Stimulated activated naive CD4-positive, alpha-beta T cell treated with Interleukin-2 at 50 U/mL for 16 hours (primary cell): Measurements from ENCODE around the gene TBC1D5.

Source experiments
- DNase-seq: peaks from one replicate; lab custom pipeline; 2025; lab: John Stamatoyannopoulos, UW

Gene TBC1D5

DNA sequence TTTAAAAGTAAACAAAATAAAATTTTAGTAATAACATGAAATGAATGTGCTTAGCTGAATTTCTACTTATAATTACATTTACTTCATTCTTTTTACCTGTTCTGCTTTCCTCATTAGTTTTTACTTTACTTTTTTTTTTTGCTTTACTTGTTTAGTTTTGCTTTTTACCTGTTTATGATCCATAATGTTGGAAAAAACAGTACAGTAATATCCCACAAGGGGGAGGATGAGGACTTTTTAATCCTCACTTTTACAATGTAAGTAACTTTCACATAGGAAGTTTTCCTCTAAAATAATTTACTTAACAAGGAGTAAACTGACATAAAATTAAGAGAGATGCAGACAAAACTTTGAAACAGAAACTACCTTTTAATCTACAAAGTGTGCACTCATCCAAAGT lies 268.7 kb downstream of the TBC1D5 start:
- no peak for DNase-seq

DNA sequence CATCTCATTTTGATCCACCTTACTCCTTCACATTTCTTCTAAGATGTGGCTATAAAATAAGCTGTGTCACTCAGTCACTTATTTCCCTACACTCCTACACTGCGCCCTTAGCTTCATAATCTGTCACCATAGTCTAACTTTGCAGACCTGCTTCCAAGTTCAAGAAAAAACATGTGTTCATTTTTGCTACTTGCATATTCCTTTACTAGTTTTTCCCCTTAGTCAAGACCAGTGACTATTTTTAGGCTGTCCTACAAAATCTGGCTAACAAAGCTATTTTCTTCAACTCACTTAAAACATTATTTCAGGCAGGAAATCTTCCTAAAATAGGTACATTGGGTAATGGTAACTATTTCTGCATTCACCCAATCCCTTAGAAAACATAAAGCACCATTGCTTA lies 272.5 kb downstream of the TBC1D5 start:
- no peak for DNase-seq

DNA sequence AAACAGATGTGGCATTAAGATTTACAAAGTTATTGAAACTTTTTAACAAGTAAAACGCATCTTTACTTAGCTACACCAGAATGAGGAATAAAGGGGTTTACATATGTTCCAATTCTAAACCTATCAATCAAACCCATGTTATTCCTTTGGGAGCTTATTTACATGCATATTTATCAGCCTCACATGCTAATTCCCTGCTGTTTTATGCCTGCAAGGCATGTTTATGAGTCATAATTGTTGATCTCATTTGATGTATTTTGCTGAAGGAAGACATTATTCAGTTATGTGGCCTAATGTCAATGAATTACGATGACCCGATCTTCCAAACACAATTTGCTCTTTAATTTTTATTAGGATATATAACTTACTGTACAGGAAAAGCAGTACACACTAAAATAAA lies 272.9 kb downstream of the TBC1D5 start:
- DNase-seq: no peak

- no peak for DNase-seq
Observed at GRCh38 chr3:17466028-17466427, 276.4 kb downstream of the TBC1D5 start.

GRCh38 chr3:17459470-17459993 lies 282.9 kb downstream of the TBC1D5 start:
- DNase-seq: no peak

DNA sequence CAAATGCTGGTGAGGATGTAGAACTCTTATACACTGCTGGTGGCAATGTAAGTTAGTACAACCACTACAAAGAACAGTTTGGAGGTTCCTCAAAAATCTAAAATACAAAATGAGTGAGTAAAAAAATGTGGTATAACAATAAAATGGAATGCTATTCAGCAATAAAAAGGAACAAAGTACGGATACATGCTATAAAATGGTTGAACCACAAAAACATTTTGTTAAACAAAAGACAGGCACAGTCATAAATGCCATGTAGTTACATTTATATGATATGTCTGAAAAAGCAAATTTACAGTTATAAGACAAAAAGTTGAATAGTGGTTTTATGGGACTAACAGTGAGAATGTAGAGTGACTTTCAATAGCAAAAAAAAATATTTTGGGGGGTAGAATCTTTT lies 285.8 kb downstream of the TBC1D5 start:
- DNase-seq: no peak

- DNase-seq: no peak
Observed at GRCh38 chr3:17456046-17456445, 286.4 kb downstream of the TBC1D5 start.

DNA sequence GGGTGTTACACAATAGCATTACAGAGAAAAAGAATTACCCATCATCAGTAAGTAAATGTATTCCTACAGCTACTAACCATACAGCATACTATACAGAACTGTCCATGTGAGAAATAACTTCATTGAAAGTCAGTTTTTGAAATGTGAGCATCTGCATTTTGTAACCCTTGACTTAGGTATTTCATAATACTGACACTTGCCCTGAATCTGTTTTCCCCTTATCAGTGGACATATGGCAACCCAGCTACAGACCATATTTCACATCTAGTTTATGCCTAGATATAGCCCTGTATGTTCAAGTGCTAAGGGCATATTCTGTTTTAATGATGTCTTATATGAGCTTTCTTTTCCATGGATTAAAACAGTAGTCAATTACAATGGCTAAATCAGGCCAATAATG lies 297.6 kb downstream of the TBC1D5 start:
- DNase-seq: no peak

DNA sequence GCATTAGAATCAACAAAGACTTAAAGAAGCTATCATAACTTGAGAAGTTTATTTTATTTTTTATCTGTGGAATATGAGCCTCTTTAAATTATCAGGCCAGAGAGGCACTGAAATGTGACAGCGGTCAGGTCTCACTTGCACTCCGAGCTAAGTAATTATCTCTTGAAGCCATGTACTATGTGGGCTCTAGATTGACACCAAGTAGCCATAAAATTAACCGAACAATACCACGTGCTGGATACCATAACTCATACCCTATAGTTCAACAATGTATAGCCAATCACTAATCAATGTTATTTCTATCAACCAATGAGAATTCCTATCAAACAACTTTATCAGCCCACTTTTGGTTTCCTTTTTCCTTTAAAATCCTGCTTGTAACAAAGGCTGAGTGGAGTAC lies 299.3 kb downstream of the TBC1D5 start:
- DNase-seq: no peak

DNA sequence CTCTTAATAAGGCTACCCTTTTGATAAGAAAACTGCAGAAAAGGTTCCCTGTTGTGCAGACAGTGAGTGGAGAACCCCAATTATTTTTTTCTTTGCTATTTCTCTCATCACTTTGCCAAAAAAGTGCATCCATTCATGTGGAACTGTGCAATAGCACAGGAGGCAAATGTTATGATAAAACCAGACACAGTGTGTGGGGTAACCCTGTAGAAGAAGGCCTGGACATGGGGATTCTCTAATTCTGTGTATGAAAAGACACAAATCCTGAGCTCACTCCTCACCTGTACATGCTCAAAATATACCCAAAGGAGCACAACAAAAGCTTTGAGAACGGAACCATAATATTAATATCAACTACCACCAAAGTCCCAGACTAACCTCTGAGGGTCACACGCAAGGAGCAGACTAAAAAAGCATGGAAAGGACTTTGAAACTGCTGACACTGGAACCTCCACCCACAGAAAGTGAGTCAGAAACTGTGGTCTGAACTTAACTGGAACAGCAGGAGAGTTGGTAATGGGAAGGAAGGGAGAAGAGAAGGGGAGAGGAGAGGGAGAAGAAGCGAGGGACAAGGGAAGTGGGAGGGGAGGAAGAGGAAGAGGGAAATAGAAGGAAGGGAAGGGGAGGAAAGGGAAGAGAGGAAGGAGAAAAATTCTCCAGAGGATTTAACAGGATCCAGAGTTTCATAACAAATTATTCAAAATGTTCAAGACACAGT lies 299.9 kb downstream of the TBC1D5 start:
- no peak for DNase-seq

- no peak for DNase-seq
Observed at GRCh38 chr3:17433876-17434275, 308.6 kb downstream of the TBC1D5 start.

GRCh38 chr3:17432236-17432635 lies 310.2 kb downstream of the TBC1D5 start:
- no peak for DNase-seq

- DNase-seq: no peak
Observed at GRCh38 chr3:17431484-17432045, 310.9 kb downstream of the TBC1D5 start.

DNA sequence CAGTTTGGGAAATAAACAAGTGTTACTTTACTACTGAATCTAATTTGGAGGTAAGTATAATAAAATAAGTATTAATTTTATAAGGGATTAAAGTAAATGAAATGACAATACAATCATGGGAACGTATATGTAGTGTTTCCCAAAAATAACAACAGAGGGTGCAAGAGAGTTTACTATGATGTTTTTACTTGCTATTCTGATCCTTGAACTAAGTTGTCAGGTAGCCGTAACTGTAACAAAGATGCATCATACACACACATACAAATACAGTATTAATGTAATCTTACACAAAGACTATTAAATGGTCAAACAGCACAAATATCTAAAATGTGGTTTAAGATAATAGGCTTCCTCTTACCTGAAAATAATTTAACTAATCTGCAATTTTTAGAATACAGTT lies 311.4 kb downstream of the TBC1D5 start:
- DNase-seq: no peak

DNA sequence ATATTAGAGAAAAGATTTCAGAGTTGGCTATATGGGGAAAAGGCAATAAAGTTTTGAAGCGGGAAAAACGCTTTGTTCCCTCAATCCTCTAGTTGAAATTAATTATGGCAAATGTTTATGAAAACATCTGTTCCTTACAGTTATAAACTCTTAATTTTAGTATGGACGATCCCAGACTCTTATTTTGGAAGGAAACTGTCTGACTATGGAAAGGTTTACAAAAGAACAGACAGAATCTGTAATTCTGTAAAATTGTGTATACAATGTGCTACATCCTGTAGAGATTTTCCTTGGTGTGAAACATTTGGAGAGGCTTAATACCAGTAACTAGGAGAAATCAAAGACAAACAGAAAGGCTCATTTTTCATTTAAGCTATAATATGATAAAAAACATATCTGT lies 311.8 kb downstream of the TBC1D5 start:
- DNase-seq: no peak

GRCh38 chr3:17423786-17424536 lies 318.5 kb downstream of the TBC1D5 start:
- no peak for DNase-seq

DNA sequence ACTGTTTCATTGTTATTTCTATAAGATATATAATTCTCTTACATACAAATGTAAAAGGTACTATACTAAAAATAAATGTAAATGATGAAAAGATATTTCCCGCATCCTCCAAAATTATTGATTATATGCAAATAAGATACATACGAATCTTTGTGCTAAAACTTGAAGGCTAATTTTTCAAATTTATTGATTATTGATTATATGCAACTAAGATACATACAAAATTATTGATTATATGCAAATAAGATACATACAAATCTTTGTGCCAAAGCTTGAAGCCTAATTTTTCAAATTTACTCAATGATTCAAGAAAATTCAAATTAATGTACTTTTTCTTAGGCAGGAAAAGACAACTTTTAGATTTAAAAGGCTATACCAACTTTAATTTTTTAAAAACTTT lies 319.8 kb downstream of the TBC1D5 start:
- no peak for DNase-seq

DNA sequence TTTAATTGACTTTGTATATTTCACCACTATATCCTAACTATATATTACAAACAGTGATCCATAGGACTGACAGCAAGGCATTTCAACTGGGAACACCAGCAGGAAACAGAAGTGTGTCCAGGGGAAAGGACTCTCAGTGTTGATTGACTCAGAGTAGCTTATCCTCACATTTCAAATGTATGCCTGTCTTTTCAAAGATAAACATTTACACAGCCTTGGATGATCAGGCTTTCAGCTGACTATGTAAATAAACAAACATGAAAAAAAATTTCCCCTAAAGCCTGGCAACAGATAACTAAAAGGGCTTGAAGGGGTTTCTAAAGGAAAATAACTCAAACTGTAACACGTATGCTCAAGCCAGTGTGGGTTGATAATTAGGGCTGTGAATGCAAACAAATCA lies 321.8 kb downstream of the TBC1D5 start:
- no peak for DNase-seq

DNA sequence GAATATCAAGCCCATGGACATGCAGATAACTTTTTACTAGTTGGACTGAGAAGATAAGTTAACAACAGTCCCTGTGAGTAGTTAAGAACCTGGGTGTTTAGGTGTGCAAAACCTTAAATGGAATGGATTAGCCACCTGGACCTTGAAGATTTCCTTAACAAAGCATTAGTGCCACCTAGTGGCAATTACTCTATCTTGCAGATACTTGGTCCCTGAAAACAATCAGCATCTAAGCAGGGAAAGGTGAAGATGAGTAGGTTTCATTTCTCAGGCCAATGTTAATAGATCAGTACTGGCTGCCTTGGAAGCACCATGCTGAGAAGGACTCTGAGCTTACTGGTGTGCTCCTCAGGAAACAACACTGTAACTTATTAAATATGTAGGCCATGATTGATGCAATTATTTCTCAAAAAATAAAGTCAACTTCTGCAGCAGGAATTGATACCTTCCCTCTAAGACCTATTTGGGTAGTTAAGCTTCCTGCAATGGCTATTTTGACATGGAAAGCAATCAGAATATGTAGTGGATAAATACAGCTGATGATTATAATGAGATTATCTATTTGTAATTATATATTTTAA lies 329.4 kb downstream of the TBC1D5 start:
- no peak for DNase-seq

DNA sequence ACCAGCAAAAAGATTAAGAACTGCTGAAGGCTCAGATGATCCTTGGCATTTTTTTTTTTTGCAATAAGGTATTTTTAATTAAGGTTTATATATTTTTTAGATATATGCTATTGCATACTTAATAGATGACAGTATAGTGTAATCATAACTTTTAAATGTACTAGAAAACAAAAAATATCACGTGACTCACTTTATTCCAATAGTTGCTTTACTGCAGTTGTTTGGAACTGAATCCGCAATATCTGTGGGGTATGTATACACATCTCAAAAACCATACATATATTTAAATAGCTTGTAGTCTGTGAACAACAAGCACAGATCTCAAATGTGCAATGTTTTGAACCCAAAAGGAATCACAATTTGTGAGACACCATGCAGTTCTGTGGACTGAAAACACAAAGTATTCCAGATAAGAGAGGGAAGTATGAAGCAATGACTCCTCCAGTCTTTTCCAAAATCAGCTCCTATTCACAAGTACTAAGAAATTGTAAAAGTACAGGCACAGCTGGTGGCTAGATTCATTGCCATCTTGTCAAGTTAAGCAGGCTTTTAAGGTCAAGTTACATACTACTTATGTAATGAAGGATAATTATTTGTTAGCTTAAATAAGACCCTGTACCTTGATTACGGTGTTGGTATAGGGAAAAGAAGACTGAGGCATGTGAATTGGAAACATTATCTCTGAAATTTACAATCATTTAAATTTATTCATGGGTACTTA lies 331.1 kb downstream of the TBC1D5 start:
- no peak for DNase-seq

DNA sequence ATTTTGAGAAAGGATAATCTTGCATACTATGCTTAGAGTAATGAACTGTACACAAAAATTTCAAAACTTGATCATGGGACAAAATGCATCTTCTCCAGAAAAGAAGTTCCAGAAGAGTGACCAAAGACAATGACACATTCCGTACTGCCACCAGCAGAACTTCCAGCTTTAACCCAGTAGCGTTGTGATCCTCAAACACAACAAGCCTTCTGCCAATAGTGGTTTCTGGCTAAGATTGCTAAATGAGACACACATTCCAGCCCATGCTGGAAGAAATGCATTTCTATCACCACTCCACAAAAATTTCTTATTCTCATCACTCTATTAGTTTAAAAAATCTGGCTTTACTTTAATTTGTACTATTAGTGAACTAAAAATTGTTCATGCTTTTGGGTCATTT lies 334.9 kb downstream of the TBC1D5 start:
- no peak for DNase-seq

DNA sequence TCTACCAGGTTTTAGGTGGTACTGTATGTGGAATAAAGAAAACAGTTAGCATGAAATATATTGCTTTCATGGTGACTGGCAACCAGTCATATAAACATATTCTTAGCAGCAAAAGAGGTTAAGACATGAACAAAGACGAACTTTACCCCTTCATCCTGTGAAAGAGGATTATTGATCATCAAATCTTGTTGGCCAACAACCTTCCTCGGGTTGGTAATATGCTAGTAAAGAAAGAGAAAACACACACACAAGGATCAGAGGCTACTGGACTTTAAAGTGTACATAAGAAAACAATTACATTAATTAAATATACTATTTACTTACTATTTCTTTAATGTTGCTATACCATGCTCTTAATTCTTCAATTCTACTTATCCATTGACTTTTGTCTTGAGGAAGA lies 337.9 kb downstream of the TBC1D5 start:
- DNase-seq: no peak
